GM23338 (cell line): ENCODE data around the gene RNF151. TPM values are rescaled to one million over a fixed set of nuclear protein-coding genes. Genes with fewer than 3 reads are reported as not detected.

Experiments used
- ATAC-seq: fragments of 200-7000 bp; cut with Tn5 transposase; 3 replicates; pipeline ENCODE4 v1.9.1; 2020
- DNase-seq: peaks from one replicate; pipeline ENCODE4 v3.0.0-alpha.2; 2015; ENCODE audit warnings: low spot score
- H2AFZ ChIP-seq: fragments of 200-600 bp; sonication (generic); 2 replicates; pipeline ENCODE4 v1.8.0; 2016; ENCODE audit warnings: antibody characterized with exemption, mild to moderate bottlenecking, moderate library complexity
- H3F3A ChIP-seq: fragments of 200-600 bp; sonication (generic); replicated peaks from 2 replicates; pipeline ENCODE4 v1.8.0; 2017; ENCODE audit warnings: antibody characterized with exemption, mixed run types, low read depth
- H3K27ac ChIP-seq: fragments of 200-600 bp; sonication (generic); 2 replicates; pipeline ENCODE4 v1.6.1; 2016; ENCODE audit warnings: low read depth
- H3K27me3 ChIP-seq: fragments of 200-600 bp; sonication (generic); 2 replicates; pipeline ENCODE4 v1.8.0; 2016; ENCODE audit warnings: mild to moderate bottlenecking, mixed run types, moderate library complexity; ENCODE audit not compliant: insufficient read depth
- H3K36me3 ChIP-seq: fragments of 200-600 bp; sonication (generic); 2 replicates; pipeline ENCODE4 v1.8.0; 2016; ENCODE audit warnings: mild to moderate bottlenecking; ENCODE audit not compliant: insufficient read depth
- H3K4me1 ChIP-seq: fragments of 200-600 bp; sonication (generic); 2 replicates; pipeline ENCODE4 v1.8.0; 2016; ENCODE audit warnings: mild to moderate bottlenecking, moderate library complexity; ENCODE audit not compliant: insufficient read depth
- H3K4me2 ChIP-seq: fragments of 200-600 bp; sonication (generic); 2 replicates; pipeline ENCODE4 v1.7.1; 2017; ENCODE audit warnings: mixed run types
- H3K4me3 ChIP-seq: fragments of 200-600 bp; sonication (generic); 2 replicates; pipeline ENCODE4 v1.6.1; 2016; ENCODE audit warnings: mixed run types
- H3K79me2 ChIP-seq: fragments of 200-600 bp; sonication (generic); replicated peaks from 2 replicates; pipeline ENCODE4 v1.8.0; 2017; ENCODE audit warnings: mild to moderate bottlenecking; ENCODE audit not compliant: insufficient read depth
- H3K9me2 ChIP-seq: fragments of 200-600 bp; sonication (generic); 2 replicates; pipeline ENCODE4 v1.8.0; 2017; ENCODE audit not compliant: insufficient read depth
- H4K20me1 ChIP-seq: fragments of 200-600 bp; sonication (generic); replicated peaks from 2 replicates; pipeline ENCODE4 v1.8.0; 2017; ENCODE audit warnings: mild to moderate bottlenecking; ENCODE audit not compliant: insufficient read depth
- H3K27ac Mint-ChIP-seq: 2 replicates; pipeline ENCODE4 v1.8.0; 2020; ENCODE audit warnings: inconsistent platforms, mild to moderate bottlenecking, moderate library complexity, mixed read lengths
- H3K27me3 Mint-ChIP-seq: 3 replicates; pipeline ENCODE4 v1.8.0; 2022; ENCODE audit warnings: low read depth, mild to moderate bottlenecking, moderate library complexity, mixed read lengths, inconsistent platforms; ENCODE audit not compliant: insufficient read depth, poor library complexity
- H3K36me3 Mint-ChIP-seq: 3 replicates; pipeline ENCODE4 v1.8.0; 2021; ENCODE audit warnings: low read depth, mild to moderate bottlenecking, inconsistent platforms, moderate library complexity, mixed read lengths
- H3K4me1 Mint-ChIP-seq: 3 replicates; pipeline ENCODE4 v1.8.0; 2020; ENCODE audit warnings: mild to moderate bottlenecking, inconsistent platforms, mixed read lengths
- H3K4me3 Mint-ChIP-seq: 3 replicates; pipeline ENCODE4 v1.8.0; 2021; ENCODE audit warnings: moderate library complexity, mild to moderate bottlenecking, inconsistent platforms, mixed read lengths
- H3K9me3 Mint-ChIP-seq: 3 replicates; pipeline ENCODE4 v1.8.0; 2020; ENCODE audit warnings: moderate library complexity, mild to moderate bottlenecking, inconsistent platforms, mixed read lengths
- CREB1 ChIP-seq: fragments of 250-450 bp; sonication (Bioruptor Pico); IDR thresholded peaks from 2 replicates; pipeline ENCODE4 v1.5.0; 2020; ENCODE audit warnings: low read depth, mild to moderate bottlenecking, moderate library complexity
- CTCF ChIP-seq, 2 experiments: fragments of 200-600 bp in 1 of 2; sonication (generic) in 1 of 2; conservative IDR thresholded peaks; 2 replicates each; pipeline versions ENCODE4 v1.5.1 to v1.6.1; 2016 to 2017; ENCODE audit warnings: antibody characterized with exemption in 2 of 2, low read depth in 2 of 2, mild to moderate bottlenecking in 2 of 2, moderate library complexity in 1 of 2
- EZH2 ChIP-seq: fragments of 200-600 bp; sonication (generic); IDR thresholded peaks from one replicate; pipeline ENCODE4 v1.8.0; 2017; ENCODE audit warnings: antibody characterized with exemption, mild to moderate bottlenecking, low read depth; ENCODE audit not compliant: unreplicated experiment
- NANOG ChIP-seq: IDR thresholded peaks from 2 replicates; pipeline ENCODE4 v1.6.1; 2016; ENCODE audit warnings: antibody characterized with exemption, borderline replicate concordance
- POLR2AphosphoS5 ChIP-seq: IDR thresholded peaks from 2 replicates; pipeline ENCODE4 v1.6.1; 2016; ENCODE audit warnings: antibody characterized with exemption, low read depth
- REST ChIP-seq: IDR thresholded peaks from one replicate; pipeline ENCODE4 v1.6.1; 2018; ENCODE audit warnings: antibody characterized with exemption; ENCODE audit not compliant: unreplicated experiment
- STAT1 ChIP-seq: IDR thresholded peaks from one replicate; pipeline ENCODE4 v1.6.1; 2016; ENCODE audit warnings: antibody characterized with exemption; ENCODE audit not compliant: unreplicated experiment
- polyA plus RNA-seq: library from polyadenylated mRNA; unstranded; fragments of >200 nt; fragmentation: Nextera tagmentation; extraction: Ambion mirVana; gene quantifications from 2 replicates; pipeline ENCODE4 v1.2.1, GENCODE V29; 2016
- total RNA-seq: library from RNA; depleted of rRNA; stranded (reverse); fragments of >200 nt; shearing (Covaris generic); gene quantifications from 2 replicates; pipeline ENCODE4 v1.2.3, GENCODE V29; 2014

Gene RNF151
- total and polyA plus RNA-seq, 2 experiments from 2014 or later, result not detected

- peaks cover 26% of the 10 kb centered on the region for H3K4me1 Mint-ChIP-seq
- peak within 1 kb of the TSS; percentile 87 for H2AFZ ChIP-seq
- peak within 1 kb of the TSS; percentile 92 for H3K4me3 Mint-ChIP-seq
- H3K4me2 ChIP-seq, result peak within 1 kb of the TSS; percentile 96
- H3K27me3 Mint-ChIP-seq, result peaks cover 65% of the 10 kb centered on the region
- peak within 1 kb of the TSS; percentile 95 for H3K4me3 ChIP-seq
- H3K9me3 Mint-ChIP-seq, result no peaks in the 10 kb centered on the region
- H4K20me1 ChIP-seq, result no peaks in the 10 kb centered on the region; the same call in none of the 2 replicates
- peak; percentile 67 for ATAC-seq
- H3F3A ChIP-seq, result peaks cover 35% of the 10 kb centered on the region
- peak within 1 kb of the TSS; percentile 50; the same call in 1 of the 2 replicates for H3K27ac ChIP-seq
- peaks cover 4% of the 10 kb centered on the region; the same call in 1 of the 2 replicates for H3K79me2 ChIP-seq
- no peaks in the 10 kb centered on the region for H3K9me2 ChIP-seq
- H3K36me3 ChIP-seq, result no peaks in the 10 kb centered on the region
- H3K36me3 Mint-ChIP-seq, result peaks cover 17% of the 10 kb centered on the region
- DNase-seq, result peak; percentile 98
- H3K4me1 ChIP-seq, result peaks cover 21% of the 10 kb centered on the region
- peaks cover 46% of the 10 kb centered on the region for H3K27me3 ChIP-seq
- no peak for TF ChIP-seq STAT1
- peak; percentile 32 to 56; a peak in 2 of 4 replicates for TF ChIP-seq CTCF (conservative IDR thresholded peaks at IDR 0.05; ENCODE audit: low read depth in 2 of 2)
- TF ChIP-seq REST, result no peak
- no peak for TF ChIP-seq EZH2
- no peak for TF ChIP-seq NANOG
- TF ChIP-seq POLR2AphosphoS5, result peak; percentile 60
- TF ChIP-seq CREB1 (CRISPR knock-in tag), result peak; percentile 37; the same call in 1 of the 2 replicates
- H3K27ac Mint-ChIP-seq, result peak within 1 kb of the TSS; percentile 89
Observed at GRCh38 chr16:1983544-1984346, 17.1 kb downstream of the RNF151 start, which contains the start of gene GFER. GFER (plus strand) TSS chr16:1984193; CDS start chr16:1984219, 26 bp downstream.
